GM10248 (cell line): ENCODE measurements around the gene SKIC3.

Experiments
- CTCF ChIA-PET: fragments of 300-600 bp; sonication (Branson Sonifier 250); formaldehyde crosslinking; extraction: SDS; loops from one replicate; lab custom pipeline; 2021; ENCODE audit warnings: antibody characterized with exemption; lab: Yijun Ruan, JAX
- POLR2A ChIA-PET: fragments of 350-650 bp; sonication (Branson Sonifier 250); formaldehyde crosslinking; extraction: SDS; loops from one replicate; lab custom pipeline; 2020; ENCODE audit warnings: antibody characterized with exemption; lab: Yijun Ruan, JAX
- DNase-seq: peaks from one replicate; pipeline ENCODE4 v3.0.0; 2012; ENCODE audit errors: extremely low spot score
- CTCF ChIP-seq: IDR thresholded peaks from 2 replicates; pipeline ENCODE4 v1.5.1; 2012; ENCODE audit warnings: mild to moderate bottlenecking, low read depth; ENCODE audit errors: extremely low read depth, missing control alignments, control extremely low read depth

The SKIC3 gene

GRCh38 chr5:95554647-95555548, at the start of gene SKIC3, which contains the start of gene ARSK:
TSS of gene SKIC3 (minus strand) at chr5:95554977. CDS start at chr5:95547150, 7,827 bp downstream.
TSS of gene ARSK (plus strand) at chr5:95555101. CDS start at chr5:95555279, 178 bp downstream.
- TF ChIP-seq CTCF = peak; percentile 11
- peak; percentile 91 for DNase-seq
- POLR2A ChIA-PET = interaction anchor here (0.6 to 1.0 kb wide), 2 partner anchors 67 to 224 kb away, joined by 4 read pairs; no protein-coding TSS in a partner anchor
- CTCF ChIA-PET = interaction anchor here (0.9 to 1.1 kb wide), 3 partner anchors 9 to 292 kb away, joined by 3 read pairs; no protein-coding TSS in a partner anchor

- DNase-seq = no peak
- TF ChIP-seq CTCF = no peak
- ChIA-PET CTCF (interaction anchor here (1.0 kb wide), 1 partner anchor 9 kb away, joined by 3 read pairs; no protein-coding TSS in a partner anchor), POLR2A (no interaction called here)
These were observed 45.8 kb upstream of the SKIC3 start for GRCh38 chr5:95600557-95600956.

GRCh38 chr5:95599252-95599651, 44.5 kb upstream of the SKIC3 start:
- POLR2A ChIA-PET = no interaction called here
- no peak for TF ChIP-seq CTCF
- CTCF ChIA-PET = interaction anchor here (1.3 to 1.9 kb wide), 2 partner anchors 9 to 11 kb away, joined by 4 to 8 read pairs; no protein-coding TSS in a partner anchor
- DNase-seq = no peak

GRCh38 chr5:95595289-95595931, 40.6 kb upstream of the SKIC3 start:
- ChIA-PET CTCF (no interaction called here), POLR2A (no interaction called here)
- no peak for TF ChIP-seq CTCF
- no peak for DNase-seq

GRCh38 chr5:95591490-95591901, 36.7 kb upstream of the SKIC3 start:
- CTCF ChIA-PET = no interaction called here
- POLR2A ChIA-PET = no interaction called here
- DNase-seq = peak; percentile 33
- TF ChIP-seq CTCF = no peak

GRCh38 chr5:95590880-95591279, 36.1 kb upstream of the SKIC3 start:
- ChIA-PET CTCF (no interaction called here), POLR2A (no interaction called here)
- no peak for DNase-seq
- no peak for TF ChIP-seq CTCF
